OCI-LY7 (cell line): ENCODE data around the gene LYPD1.

Experiments
- CTCF ChIP-seq: fragments of 200-600 bp; sonication (generic); conservative IDR thresholded peaks from 2 replicates; pipeline ENCODE4 v1.5.1; 2014; ENCODE audit warnings: mild to moderate bottlenecking, antibody characterized with exemption, low read length, moderate library complexity, mixed read lengths
- EZH2phosphoT487 ChIP-seq: fragments of 200-600 bp; sonication (generic); IDR thresholded peaks from 2 replicates; pipeline ENCODE4 v1.6.1; 2018; ENCODE audit warnings: low read depth, borderline replicate concordance, mild to moderate bottlenecking, mixed run types, antibody characterized with exemption, low read length, moderate library complexity, mixed read lengths

- TF ChIP-seq CTCF (no peak), EZH2phosphoT487 (no peak)
Measured at GRCh38 chr2:132633635-132634034, 36.4 kb downstream of the LYPD1 start.
